ENCODE results near the gene INTS14.

DNA sequence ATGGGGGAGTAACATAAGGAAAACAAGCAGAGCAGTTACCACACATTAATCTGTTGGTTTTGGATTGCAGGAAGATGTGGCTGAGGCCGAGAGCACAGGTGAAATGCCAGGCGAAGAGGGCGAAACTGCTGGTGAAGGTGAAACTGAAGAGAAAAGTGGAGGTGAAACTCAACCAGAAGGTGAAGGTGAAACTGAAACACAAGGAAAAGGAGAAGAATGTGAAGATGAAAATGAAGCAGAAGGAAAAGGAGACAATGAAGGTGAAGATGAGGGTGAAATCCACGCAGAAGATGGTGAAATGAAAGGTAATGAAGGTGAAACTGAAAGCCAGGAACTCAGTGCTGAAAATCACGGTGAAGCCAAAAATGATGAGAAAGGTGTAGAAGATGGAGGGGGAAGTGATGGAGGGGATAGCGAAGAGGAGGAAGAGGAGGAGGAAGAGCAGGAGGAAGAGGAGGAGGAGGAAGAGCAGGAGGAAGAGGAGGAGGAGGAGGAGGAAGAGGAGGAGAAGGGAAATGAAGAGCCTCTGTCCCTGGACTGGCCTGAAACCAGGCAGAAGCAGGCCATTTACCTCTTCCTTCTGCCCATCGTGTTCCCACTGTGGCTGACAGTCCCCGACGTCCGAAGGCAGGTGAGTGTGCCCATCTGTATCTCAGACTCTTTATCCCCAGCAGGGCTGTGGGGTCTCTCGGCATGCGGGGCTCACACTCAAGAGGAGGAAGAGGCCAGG is 39.5 kb upstream of the INTS14 start:
- TF ChIP-seq, protein P1, sequence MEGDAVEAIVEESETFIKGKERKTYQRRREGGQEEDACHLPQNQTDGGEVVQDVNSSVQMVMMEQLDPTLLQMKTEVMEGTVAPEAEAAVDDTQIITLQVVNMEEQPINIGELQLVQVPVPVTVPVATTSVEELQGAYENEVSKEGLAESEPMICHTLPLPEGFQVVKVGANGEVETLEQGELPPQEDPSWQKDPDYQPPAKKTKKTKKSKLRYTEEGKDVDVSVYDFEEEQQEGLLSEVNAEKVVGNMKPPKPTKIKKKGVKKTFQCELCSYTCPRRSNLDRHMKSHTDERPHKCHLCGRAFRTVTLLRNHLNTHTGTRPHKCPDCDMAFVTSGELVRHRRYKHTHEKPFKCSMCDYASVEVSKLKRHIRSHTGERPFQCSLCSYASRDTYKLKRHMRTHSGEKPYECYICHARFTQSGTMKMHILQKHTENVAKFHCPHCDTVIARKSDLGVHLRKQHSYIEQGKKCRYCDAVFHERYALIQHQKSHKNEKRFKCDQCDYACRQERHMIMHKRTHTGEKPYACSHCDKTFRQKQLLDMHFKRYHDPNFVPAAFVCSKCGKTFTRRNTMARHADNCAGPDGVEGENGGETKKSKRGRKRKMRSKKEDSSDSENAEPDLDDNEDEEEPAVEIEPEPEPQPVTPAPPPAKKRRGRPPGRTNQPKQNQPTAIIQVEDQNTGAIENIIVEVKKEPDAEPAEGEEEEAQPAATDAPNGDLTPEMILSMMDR (IDR thresholded peaks at IDR 0.05; ENCODE audit: low read length): no peak
- TF ChIP-seq EZH2 (optimal IDR thresholded peaks at IDR 0.05; ENCODE audit: low read depth, low read length) (no peak), EZH2phosphoT487 (IDR thresholded peaks at IDR 0.05; ENCODE audit: low read length) (no peak)
